PC-9 (cell line): ENCODE measurements around the gene SRC.

Experiments
- CTCF ChIP-seq: fragments of 200-600 bp; sonication (generic); conservative IDR thresholded peaks from 2 replicates; pipeline ENCODE4 v1.6.1; 2017; ENCODE audit warnings: mixed run types, antibody characterized with exemption, mild to moderate bottlenecking, moderate library complexity
- EZH2 ChIP-seq: fragments of 200-600 bp; sonication (generic); IDR thresholded peaks from 2 replicates; pipeline ENCODE4 v1.8.0; 2017; ENCODE audit warnings: antibody characterized with exemption, low read depth

GRCh38 chr20:37333130-37333847, 12.7 kb upstream of the SRC start:
- TF ChIP-seq CTCF (no peak), EZH2 (no peak)
